Occipital lobe (tissue), 3 donors: ENCODE data around the gene C1orf87. TPM values are rescaled to one million over a fixed set of nuclear protein-coding genes. Genes with fewer than 3 reads are reported as not detected.

Source experiments
- DNase-seq: peaks from one replicate; lab custom pipeline; 2025; lab: John Stamatoyannopoulos, UW
- small RNA-seq: library from RNA; depleted of rRNA; stranded (forward); fragments of <200 nt; gene quantifications from one replicate; pipeline ENCODE3, GENCODE V24; 2014
- total RNA-seq: library from RNA; depleted of rRNA; stranded (reverse); fragments of >200 nt; gene quantifications from one replicate; pipeline ENCODE4 v1.2.3, GENCODE V29; 2014

The C1orf87 gene
- total RNA-seq, 1 donor from 2014 or later = 0.31 TPM

DNA sequence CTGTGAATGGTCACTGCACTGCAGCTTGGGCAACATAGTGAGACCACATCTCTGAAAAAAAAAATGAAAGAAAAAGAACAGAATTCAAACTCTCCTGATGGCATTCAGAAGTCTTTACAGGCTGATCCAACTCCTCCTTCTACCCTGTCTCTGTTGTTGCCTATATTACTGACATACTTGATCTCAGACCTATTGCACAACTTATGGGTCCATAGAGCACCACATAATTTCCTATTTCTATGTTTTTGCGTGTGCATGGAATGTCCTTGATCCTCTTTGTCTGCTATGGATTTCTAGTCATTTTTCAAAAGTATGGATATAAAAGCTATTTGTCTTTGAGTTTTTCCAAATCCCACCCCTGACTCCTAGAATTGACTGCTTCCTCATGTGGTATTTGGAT is 124.6 kb downstream of the C1orf87 start:
- DNase-seq = no peak

DNA sequence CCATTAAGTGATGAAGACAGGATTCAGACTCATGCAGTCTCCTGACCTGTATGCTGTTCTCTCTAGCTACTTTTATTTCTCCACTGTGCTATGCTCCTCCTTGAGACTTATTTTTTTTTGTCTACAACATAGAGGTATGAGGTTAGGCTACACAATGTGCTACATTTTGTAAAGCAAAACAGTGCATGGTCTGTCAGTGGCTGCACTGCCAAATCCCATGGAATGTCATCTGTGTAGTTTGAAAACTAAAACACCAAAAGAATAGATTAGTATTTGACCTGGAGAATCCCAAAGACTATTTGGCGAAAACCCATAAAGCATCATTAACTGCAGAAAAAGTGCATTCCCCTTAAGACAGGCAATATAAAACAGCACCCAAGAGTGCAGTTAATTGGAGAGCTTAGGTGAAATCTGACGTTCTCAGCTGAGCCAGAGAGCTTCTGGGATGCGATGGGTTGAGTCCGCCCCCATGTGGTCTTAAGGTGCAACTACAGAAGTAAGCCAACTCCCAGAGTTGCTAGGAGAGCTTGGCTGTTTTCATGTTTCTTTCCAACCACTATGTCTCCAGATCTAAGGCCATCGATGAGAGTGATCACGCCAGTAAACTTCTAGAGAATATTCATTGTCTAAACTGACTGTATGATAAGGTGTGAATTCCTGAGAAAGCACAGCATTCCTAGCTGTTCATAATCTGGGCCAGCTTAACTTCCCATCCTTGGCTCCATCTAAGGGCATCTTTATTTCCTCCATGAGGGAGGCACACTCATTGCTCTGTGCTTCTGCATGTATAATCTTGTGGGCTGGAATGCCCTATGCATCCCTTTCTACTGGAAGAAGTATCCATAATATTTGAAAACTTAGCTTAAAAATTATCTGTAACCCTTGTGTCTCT is 126.3 kb downstream of the C1orf87 start:
- peak; percentile 13 for DNase-seq

GRCh38 chr1:59945790-59946189 is 127.8 kb downstream of the C1orf87 start:
- DNase-seq = no peak

Small RNA genes lying within 50 kb of the gene (small RNA-seq; reads per million reads assigned to genes)
- not detected for gene RN7SL475P

Other genes with a start within 250 kb of the C1orf87 start
- gene CYP2J2, start 147.0 kb downstream of the C1orf87 start, total RNA-seq = 0.47 TPM